Inflammatory macrophage (primary cell): ENCODE data around the gene MRPL12.
A peak's percentile ranks its signal among the peaks of the same experiment; 100 is the strongest.

ENCODE experiments used
- DNase-seq, 2 donors: peaks; one replicate each; pipeline ENCODE4 v3.0.0-alpha.2; 2020 to 2022
- total RNA-seq, 18 experiments: gene quantifications; one replicate each; lab custom pipeline; 2026; ENCODE audit warnings: mixed read lengths in 6 of 18, inconsistent platforms in 2 of 18; lab: John Stamatoyannopoulos, UW

Gene MRPL12
- total RNA-seq: 0.98 to 7.5 (median 2.5) reads per million in 18 experiments

GRCh38 chr17:81702934-81703746 lies at the start of gene MRPL12:
Gene MRPL12 (plus strand): TSS chr17:81703367. CDS start chr17:81703502, 135 bp downstream.
- DNase-seq: peak; percentile 93 to 95

- DNase-seq: peak in 1 of 2 donors; percentile 55
Measured at GRCh38 chr17:81655378-81656117, 47.6 kb upstream of the MRPL12 start.

- DNase-seq: no peak
Measured at GRCh38 chr17:81656118-81656743, 46.9 kb upstream of the MRPL12 start, which contains the start of gene PDE6G. Gene PDE6G (minus strand): TSS chr17:81656542. CDS start chr17:81653305, 3,237 bp downstream.

GRCh38 chr17:81656835-81657234 lies 46.3 kb upstream of the MRPL12 start:
- DNase-seq: no peak

- no peak for DNase-seq
Measured at GRCh38 chr17:81659038-81659437, 44.1 kb upstream of the MRPL12 start.

GRCh38 chr17:81660441-81660840 lies 42.7 kb upstream of the MRPL12 start:
- no peak for DNase-seq

GRCh38 chr17:81662002-81662401 lies 41.2 kb upstream of the MRPL12 start:
- DNase-seq: no peak

GRCh38 chr17:81664051-81664470 lies 39.1 kb upstream of the MRPL12 start:
- no peak for DNase-seq

- DNase-seq: peak; percentile 14 to 35
Measured at GRCh38 chr17:81665205-81666091, 37.7 kb upstream of the MRPL12 start.

GRCh38 chr17:81666092-81666341 lies 37.1 kb upstream of the MRPL12 start:
- peak in 1 of 2 donors; percentile 21 for DNase-seq

GRCh38 chr17:81666342-81667191 lies 36.6 kb upstream of the MRPL12 start, which contains the start of the genes CCDC137 and OXLD1:
Gene CCDC137 (plus strand): TSS chr17:81666737. CDS start chr17:81666767, 30 bp downstream.
Gene OXLD1 (minus strand): TSS chr17:81666605. CDS start chr17:81666577, 28 bp downstream.
- peak; percentile 97 to 99 for DNase-seq

GRCh38 chr17:81667754-81668153 lies 35.4 kb upstream of the MRPL12 start:
- DNase-seq: peak in 1 of 2 donors; percentile 8

GRCh38 chr17:81672504-81672903 lies 30.7 kb upstream of the MRPL12 start:
- DNase-seq: no peak

GRCh38 chr17:81672954-81673353 lies 30.2 kb upstream of the MRPL12 start:
- no peak for DNase-seq

- no peak for DNase-seq
Measured at GRCh38 chr17:81673561-81674258, 29.5 kb upstream of the MRPL12 start.

- peak; percentile 9 to 11 for DNase-seq
Measured at GRCh38 chr17:81675515-81676221, 27.5 kb upstream of the MRPL12 start.

GRCh38 chr17:81676906-81677305 lies 26.3 kb upstream of the MRPL12 start:
- no peak for DNase-seq

- no peak for DNase-seq
Measured at GRCh38 chr17:81680150-81680549, 23.0 kb upstream of the MRPL12 start.

- no peak for DNase-seq
Measured at GRCh38 chr17:81681672-81682071, 21.5 kb upstream of the MRPL12 start.
